ENCODE results near the gene BSCL2.

BSCL2 gene

DNA sequence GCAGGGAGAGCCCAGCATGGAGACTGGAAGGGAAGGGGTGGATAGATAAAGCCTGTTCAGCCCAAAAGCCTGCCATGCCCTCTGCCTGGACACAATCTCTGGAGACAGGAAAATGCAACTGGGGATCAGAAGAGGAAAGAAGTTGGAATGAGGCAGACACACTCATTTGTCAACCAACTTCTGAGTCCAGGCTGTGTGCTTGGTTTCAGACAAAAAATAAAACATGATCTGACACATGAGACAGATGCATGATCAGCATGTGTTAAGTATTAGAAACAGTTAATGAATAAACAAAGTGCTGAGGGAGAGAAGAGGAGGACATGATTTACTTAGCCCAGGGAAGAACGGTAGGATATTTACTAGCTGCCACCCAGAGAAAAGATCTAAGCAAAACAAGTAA, 18.7 kb downstream of the BSCL2 start:
- in situ Hi-C loops (cut with MboI; ENCODE audit: low sequenced_read_pairs, unreplicated experiment): no loop called here
- DNase-seq (ENCODE audit: low spot score): no peak
- TF ChIP-seq CTCF (IDR thresholded peaks at IDR 0.05; ENCODE audit: borderline replicate concordance, control extremely low read depth, extremely low read depth, insufficient read depth, missing control alignments): no peak

DNA sequence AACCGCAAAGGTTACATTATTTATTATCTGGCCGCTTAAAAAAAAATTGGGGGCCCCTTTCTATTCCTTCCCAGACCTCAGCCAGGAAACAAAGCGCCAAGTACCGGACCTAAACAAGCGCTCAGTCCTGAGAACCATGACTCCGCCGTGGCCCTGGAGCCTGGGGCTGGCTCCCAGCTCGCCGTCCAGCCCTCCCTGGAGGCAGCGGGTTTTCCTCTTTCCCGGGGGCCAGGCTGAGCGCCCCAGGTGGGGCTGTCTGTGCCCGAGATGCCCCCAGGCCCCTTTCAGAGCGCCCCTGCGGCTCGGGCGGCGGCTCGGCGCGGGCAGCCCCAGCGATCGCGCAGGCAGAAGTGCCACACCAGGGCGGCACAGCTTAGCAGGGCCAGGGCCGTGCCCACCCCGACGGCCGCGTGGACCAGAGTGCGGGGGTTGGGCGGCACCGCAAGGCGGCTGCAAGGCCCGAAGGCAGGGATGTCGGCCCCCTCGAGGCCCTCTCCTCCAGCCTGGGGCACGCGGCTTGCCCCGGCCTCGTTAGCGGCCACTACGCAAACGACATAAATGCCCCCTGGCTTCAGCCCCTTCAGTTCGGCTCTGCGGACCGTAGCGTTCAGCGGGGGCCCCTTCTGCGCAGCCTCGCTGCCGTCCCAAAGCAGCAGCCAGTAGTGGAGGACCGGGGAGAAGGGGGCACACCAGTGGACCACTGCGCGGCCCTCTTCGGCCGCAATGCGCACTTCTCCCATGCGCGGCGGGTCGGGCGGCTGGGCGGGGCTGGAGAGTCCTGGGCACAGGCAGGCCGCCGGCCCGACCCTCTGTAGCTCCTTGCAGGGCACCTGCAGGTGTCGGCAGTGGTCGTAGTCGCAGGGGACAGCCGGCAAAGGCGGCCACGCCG, 19.5 kb downstream of the BSCL2 start:
- in situ Hi-C loops (cut with MboI; ENCODE audit: low sequenced_read_pairs, unreplicated experiment): no loop called here
- no peak for DNase-seq (ENCODE audit: low spot score)
- no peak for TF ChIP-seq CTCF (IDR thresholded peaks at IDR 0.05; ENCODE audit: borderline replicate concordance, control extremely low read depth, extremely low read depth, insufficient read depth, missing control alignments)

- no peak for DNase-seq (ENCODE audit: low spot score)
- no peak for TF ChIP-seq CTCF (IDR thresholded peaks at IDR 0.05; ENCODE audit: borderline replicate concordance, control extremely low read depth, extremely low read depth, insufficient read depth, missing control alignments)
- in situ Hi-C loops (cut with MboI; ENCODE audit: low sequenced_read_pairs, unreplicated experiment): no loop called here
Measured at GRCh38 chr11:62682518-62682917, 24.7 kb downstream of the BSCL2 start.

DNA sequence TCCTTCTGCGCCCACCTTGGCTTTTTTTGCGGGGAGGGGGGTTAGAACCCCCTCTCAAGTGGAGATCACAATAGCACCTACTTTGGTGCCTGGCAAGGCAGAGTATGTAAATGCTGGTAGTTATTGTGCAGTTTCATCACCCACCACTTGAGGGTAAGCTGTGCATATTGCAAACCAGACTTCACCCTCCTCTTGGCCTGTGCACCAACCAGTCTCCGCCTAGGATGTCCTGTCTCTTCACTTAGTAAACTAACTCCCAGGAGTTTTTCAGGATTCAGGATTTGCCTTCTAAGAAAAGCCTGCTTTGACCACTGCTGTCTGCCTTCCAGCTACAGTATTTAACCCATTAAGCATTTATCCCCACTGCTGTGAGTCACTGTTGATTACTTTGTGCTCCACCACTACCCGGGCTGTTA, 26.4 kb downstream of the BSCL2 start:
- TF ChIP-seq CTCF (IDR thresholded peaks at IDR 0.05; ENCODE audit: borderline replicate concordance, control extremely low read depth, extremely low read depth, insufficient read depth, missing control alignments): peak; percentile 28
- in situ Hi-C loops (cut with MboI; ENCODE audit: low sequenced_read_pairs, unreplicated experiment): no loop called here
- DNase-seq (ENCODE audit: low spot score): peak; percentile 64

GRCh38 chr11:62678770-62679696, 28.2 kb downstream of the BSCL2 start, which contains the start of gene UBXN1:
UBXN1 (minus strand) TSS chr11:62679073; CDS start chr11:62678923, 150 bp downstream.
- TF ChIP-seq CTCF (IDR thresholded peaks at IDR 0.05; ENCODE audit: borderline replicate concordance, control extremely low read depth, extremely low read depth, insufficient read depth, missing control alignments): no peak
- DNase-seq (ENCODE audit: low spot score): peak; percentile 94
- in situ Hi-C loops (cut with MboI; ENCODE audit: low sequenced_read_pairs, unreplicated experiment): no loop called here

- no peak for DNase-seq (ENCODE audit: low spot score)
- in situ Hi-C loops (cut with MboI; ENCODE audit: low sequenced_read_pairs, unreplicated experiment): no loop called here
- no peak for TF ChIP-seq CTCF (IDR thresholded peaks at IDR 0.05; ENCODE audit: borderline replicate concordance, control extremely low read depth, extremely low read depth, insufficient read depth, missing control alignments)
Measured at GRCh38 chr11:62678433-62678769, 28.8 kb downstream of the BSCL2 start.

All from GM13976 (cell line).